Breast epithelium (tissue), 3 donors: ENCODE data around the gene NAV2.

Experiments used
- POLR2A ChIP-seq: fragments of 450-650 bp; IDR thresholded peaks from one replicate; pipeline ENCODE4 v1.6.1; 2016; ENCODE audit warnings: antibody characterized with exemption, mild to moderate bottlenecking, moderate library complexity
- TF ChIP-seq, protein P1 (sequence below), 3 donors: fragments of 450-650 bp; IDR thresholded peaks; one replicate each; pipeline ENCODE4 v1.5.1; 2016 to 2017; ENCODE audit warnings: antibody characterized with exemption in 3 of 3, mild to moderate bottlenecking in 3 of 3, moderate library complexity in 3 of 3

DNA sequence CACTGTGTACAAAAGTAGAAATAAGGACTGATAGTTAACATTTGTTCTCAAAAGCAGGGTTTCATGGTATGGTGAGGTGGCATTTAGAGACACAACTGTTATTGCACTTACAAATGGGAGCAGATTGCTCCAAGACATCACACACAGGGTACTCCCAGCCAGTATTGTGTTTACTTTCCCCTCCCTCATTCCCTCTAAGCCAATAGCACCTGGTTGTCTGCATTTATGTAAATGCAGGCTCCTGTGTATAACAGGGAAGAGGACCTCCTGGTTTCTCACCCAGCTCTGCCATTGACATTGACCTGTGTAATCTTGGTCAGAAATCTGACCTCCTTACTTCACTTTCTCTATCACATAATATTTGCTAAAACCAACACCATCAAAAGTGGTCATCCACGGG is 154.4 kb downstream of the NAV2 start:
- no peak for TF ChIP-seq POLR2A
- TF ChIP-seq, protein P1, sequence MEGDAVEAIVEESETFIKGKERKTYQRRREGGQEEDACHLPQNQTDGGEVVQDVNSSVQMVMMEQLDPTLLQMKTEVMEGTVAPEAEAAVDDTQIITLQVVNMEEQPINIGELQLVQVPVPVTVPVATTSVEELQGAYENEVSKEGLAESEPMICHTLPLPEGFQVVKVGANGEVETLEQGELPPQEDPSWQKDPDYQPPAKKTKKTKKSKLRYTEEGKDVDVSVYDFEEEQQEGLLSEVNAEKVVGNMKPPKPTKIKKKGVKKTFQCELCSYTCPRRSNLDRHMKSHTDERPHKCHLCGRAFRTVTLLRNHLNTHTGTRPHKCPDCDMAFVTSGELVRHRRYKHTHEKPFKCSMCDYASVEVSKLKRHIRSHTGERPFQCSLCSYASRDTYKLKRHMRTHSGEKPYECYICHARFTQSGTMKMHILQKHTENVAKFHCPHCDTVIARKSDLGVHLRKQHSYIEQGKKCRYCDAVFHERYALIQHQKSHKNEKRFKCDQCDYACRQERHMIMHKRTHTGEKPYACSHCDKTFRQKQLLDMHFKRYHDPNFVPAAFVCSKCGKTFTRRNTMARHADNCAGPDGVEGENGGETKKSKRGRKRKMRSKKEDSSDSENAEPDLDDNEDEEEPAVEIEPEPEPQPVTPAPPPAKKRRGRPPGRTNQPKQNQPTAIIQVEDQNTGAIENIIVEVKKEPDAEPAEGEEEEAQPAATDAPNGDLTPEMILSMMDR (IDR thresholded peaks at IDR 0.05), result no peak
